NCI-H510A treated with DMSO at 0.1 percent for 48 hours (cell line): Measurements from ENCODE around the gene ANTXR2.
A peak's percentile ranks its signal among the peaks of the same experiment; 100 is the strongest.

Experiments
- DNase-seq: peaks from one replicate; lab custom pipeline; 2025; lab: John Stamatoyannopoulos, UW

ANTXR2 gene

GRCh38 chr4:80069837-80070731, 2.9 kb downstream of the ANTXR2 start:
- DNase-seq: no peak

DNA sequence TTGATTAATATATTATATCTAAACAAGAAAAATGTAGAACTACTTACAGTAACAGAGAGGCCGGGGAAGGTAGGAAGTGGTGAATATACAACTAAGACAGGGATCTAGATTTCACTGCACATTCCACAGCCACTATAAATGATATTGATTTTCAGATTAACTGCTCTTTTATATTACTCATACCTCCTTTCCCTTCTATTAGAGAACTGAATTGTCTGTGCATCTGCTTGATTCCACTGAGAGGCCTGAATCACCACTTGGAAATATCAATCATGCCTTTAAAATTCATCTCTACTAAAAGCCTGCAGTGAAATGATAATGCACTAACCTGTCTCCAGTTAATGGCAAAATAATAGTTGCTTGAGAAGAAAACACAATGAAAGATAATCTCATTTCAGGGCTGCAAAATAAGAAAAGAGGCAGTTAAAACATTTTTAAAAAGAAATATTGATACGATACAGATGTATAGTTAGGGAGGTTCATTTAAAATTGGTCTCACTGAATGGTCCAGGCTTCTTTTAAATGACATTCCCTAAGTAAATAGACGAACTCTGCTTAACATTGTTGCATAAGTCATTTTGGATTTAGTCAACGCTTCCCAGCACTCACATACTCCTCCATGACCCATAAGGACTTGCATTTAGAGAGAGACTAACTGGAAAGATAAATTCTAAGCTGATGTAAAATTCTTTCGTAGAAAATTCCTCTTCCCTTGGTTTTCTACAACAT, 3.8 kb downstream of the ANTXR2 start:
- no peak for DNase-seq

- no peak for DNase-seq
Measured at GRCh38 chr4:80065601-80066000, 7.4 kb downstream of the ANTXR2 start.

DNA sequence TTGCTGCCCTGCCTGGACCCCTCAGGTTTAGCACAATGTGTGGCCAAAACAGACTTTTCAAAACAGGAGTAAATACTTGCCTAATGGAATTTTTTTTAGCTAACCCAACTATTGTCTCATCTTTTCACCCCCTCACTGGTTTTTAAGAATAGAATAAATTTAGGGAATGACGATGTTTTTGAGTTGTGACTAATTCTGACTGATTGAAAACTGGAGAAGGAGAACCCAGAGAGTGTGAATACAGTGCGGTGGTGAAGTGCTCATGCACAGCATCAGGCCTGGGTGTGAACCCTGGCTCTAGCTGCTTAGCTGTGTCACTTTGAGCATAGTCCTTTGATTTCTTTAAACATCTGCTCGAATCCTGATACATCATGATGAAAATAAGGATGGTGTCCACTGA, 10.5 kb downstream of the ANTXR2 start:
- DNase-seq: no peak

DNA sequence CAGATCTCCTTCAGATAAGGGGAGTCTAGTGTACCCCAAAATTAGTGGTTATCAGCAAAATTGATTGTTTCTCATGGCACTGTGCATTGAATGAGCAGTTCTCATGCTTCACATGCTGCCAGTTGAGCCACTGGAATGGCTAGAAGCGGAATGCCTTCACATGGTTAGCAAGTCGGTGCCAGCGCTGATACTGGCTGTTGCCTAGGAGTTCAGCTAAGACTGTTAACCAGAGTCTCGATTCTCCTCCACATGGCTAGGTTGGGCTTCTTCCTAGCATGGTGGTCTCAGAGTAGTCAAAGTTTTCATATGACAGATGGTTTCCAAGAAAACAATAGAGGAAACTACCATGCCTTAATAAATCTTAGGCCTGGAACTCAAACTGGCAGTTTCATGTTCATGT, 12.2 kb downstream of the ANTXR2 start:
- no peak for DNase-seq

GRCh38 chr4:80058740-80059139, 14.3 kb downstream of the ANTXR2 start:
- no peak for DNase-seq

DNA sequence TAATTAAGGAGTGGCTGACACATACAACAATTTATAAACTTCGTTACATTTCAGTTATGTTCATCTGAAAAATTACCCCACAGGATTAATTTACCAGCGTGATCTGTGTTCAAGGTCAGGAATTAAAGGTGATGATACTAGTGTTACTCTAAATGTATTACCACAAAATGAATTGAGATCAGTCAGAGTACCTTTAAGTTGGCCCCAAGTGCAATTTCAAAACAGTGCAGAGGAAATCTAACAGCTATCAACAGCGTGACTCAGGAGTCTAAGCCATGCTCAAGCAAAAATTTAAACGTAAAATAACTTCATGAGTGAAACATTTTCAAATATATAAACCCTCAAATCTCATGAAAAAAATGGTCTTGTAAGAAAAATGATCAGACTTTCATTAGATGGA, 18.7 kb downstream of the ANTXR2 start:
- DNase-seq: no peak

- no peak for DNase-seq
Measured at GRCh38 chr4:80053140-80053910, 19.7 kb downstream of the ANTXR2 start.

DNA sequence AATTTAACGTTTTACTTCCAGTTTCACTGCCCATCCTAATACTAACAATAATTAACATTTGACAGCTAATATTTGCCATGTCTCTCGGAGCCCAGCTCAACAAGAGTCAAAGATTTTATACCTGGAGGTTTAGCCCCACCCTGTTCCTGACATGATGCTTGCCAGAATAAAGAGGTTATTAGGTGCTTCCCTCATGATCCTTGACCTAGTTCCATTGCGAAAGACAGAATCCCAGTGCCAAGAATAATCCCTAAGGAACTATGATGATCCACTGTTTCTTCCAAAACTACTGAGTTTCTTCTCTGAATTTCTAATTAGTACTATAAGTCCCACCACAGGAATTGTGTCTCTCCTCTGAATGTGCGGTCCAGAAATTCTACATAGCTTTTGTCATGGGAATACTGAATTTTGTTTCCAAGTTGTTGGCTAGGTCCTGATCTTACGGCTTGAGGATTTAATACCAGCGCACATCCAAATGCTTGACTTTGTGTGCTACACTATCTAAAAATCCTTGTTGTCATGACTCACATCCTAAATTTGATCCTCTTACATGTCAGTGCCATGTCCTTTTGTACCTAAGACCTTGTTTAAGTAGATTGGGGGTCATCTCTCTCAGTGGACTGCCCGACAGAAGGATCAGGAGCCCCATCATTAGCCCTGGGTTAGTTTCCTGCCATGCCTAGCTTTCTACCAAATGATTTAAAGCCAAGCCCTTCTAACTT, 23.1 kb downstream of the ANTXR2 start:
- no peak for DNase-seq

DNA sequence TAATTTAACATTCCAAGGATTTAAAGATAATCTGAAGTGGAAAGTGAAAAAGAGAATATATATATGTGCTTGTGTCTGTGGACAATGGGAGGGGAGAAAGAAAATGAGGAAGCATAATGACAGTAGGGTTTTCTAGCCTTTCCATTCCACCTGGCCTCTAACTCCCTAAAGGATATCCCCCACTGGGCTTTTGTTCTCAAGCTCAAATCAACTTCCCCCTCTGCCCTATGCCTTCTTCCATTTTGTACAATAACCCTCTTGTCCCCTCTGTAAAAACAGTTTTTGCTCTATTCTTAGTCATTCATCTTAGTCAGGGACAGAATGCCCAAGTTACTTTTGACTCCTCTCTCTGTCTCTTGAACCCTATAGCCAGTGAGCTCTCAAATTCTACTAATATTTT, 23.6 kb downstream of the ANTXR2 start:
- no peak for DNase-seq

GRCh38 chr4:80045786-80046185, 27.2 kb downstream of the ANTXR2 start:
- no peak for DNase-seq

- no peak for DNase-seq
Measured at GRCh38 chr4:80043541-80043940, 29.5 kb downstream of the ANTXR2 start.

DNA sequence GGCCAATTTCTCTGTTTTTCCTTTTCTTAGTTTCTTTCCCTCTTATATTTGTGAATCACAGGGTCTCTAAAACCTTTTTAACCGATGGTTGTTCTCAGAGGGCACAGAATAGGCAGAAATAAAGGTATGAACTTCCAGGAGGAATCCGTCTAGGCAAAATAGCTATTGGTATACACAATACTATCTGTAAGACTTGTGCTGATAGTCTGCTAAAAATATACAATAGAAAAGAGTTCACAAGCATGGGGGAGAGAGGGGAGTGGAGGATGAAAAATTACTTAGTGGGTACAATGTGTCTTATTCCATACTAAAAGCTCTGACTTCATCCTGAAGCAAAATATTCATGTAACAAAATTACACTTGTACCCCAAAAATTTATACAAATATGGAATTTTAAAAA, 30.2 kb downstream of the ANTXR2 start:
- DNase-seq: no peak

DNA sequence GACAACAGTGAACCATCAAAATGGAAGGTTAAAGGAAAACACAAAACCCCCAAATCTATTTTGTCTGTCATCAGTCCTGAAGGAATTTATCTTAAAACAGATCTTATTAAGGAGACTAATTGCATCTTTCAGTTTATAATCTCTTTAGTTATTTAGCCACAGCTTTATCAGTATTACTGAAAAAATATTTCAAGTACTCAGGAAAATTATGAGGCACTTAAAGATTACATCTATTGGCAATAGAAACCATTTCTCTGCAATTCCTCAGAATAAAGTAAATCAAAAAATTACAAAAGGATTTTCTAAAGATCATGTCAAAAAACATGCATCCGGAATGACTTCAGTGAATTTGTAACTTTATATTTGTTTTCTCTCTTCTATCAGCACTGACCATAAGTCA, 35.2 kb downstream of the ANTXR2 start:
- no peak for DNase-seq

- DNase-seq: no peak
Measured at GRCh38 chr4:80036949-80037685, 35.9 kb downstream of the ANTXR2 start.

GRCh38 chr4:80036306-80036705, 36.7 kb downstream of the ANTXR2 start:
- DNase-seq: no peak

GRCh38 chr4:80035336-80035735, 37.7 kb downstream of the ANTXR2 start:
- DNase-seq: peak; percentile 69

GRCh38 chr4:80033581-80033980, 39.4 kb downstream of the ANTXR2 start:
- DNase-seq: peak; percentile 5

- no peak for DNase-seq
Measured at GRCh38 chr4:80029364-80029763, 43.7 kb downstream of the ANTXR2 start.

DNA sequence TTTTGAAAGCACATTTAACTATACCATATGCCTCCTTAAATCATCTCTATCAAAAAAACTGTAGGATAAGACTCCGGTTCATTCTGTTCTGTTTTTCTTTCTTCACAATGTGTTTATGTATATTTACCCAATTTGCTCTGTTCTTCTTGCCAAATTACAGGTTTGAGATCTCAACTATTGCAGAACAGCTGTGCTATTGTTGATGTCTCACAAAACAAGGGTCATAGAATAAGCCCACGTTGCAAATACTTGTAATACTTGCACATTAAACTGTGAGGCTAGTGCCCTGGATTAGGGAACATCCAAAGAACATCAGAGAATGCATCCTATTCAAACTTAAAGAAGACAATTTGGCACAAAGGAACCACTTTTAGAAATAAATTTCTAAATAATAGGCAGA, 45.4 kb downstream of the ANTXR2 start:
- no peak for DNase-seq

- DNase-seq: no peak
Measured at GRCh38 chr4:80026100-80026499, 46.9 kb downstream of the ANTXR2 start.
